Measurements from ENCODE around the gene FAM209B.

- TF ChIP-seq CTCF (conservative IDR thresholded peaks at IDR 0.05 in 1 of 2, IDR thresholded peaks at IDR 0.05 in 1 of 2; ENCODE audit: extremely low read depth in 1 of 2, insufficient read depth in 1 of 2, low read depth in 1 of 2, low read length in 2 of 2) = no peak
- TF ChIP-seq EZH2 (IDR thresholded peaks at IDR 0.05; ENCODE audit: borderline replicate concordance, low read length) = no peak
Measured at GRCh38 chr20:56558968-56559367, 25.9 kb downstream of the FAM209B start.

Data from mammary epithelial cell (primary cell).